ENCODE data around the gene DMGDH. TPM values are rescaled to one million over a fixed set of nuclear protein-coding genes. Genes with fewer than 3 reads are reported as not detected.

DMGDH gene
- total RNA-seq, 2 donors from 2014 or later, result 1.7 to 3.6 TPM

- intact Hi-C loops (cut with DNase I), result no loop called here
- DNase-seq (ENCODE audit: low spot score), result no peak
Measured at GRCh38 chr5:79075646-79076426, 6.4 kb upstream of the DMGDH start.

GRCh38 chr5:79074641-79075040, 5.2 kb upstream of the DMGDH start:
- DNase-seq (ENCODE audit: low spot score), result no peak
- intact Hi-C loops (cut with DNase I), result no loop called here

GRCh38 chr5:79070350-79070667, 835 bp upstream of the DMGDH start:
- DNase-seq (ENCODE audit: low spot score), result no peak

GRCh38 chr5:79062436-79062835, 7.0 kb downstream of the DMGDH start:
- DNase-seq (ENCODE audit: low spot score), result no peak
- intact Hi-C loops (cut with DNase I), result no loop called here

More at GRCh38 chr5:79070350-79070667, 835 bp upstream of the DMGDH start:
- intact Hi-C loops (cut with DNase I), result no loop called here

- intact Hi-C loops (cut with DNase I), result loop anchor here in 1 of 2 donors (2.0 kb wide), 1 partner anchor 29 kb away; no protein-coding TSS in a partner anchor
- DNase-seq (ENCODE audit: low spot score), result no peak
Measured at GRCh38 chr5:79059674-79060073, 9.8 kb downstream of the DMGDH start.

GRCh38 chr5:79056847-79057246, 12.6 kb downstream of the DMGDH start:
- intact Hi-C loops (cut with DNase I), result no loop called here
- DNase-seq (ENCODE audit: low spot score), result no peak

- no peak for DNase-seq (ENCODE audit: low spot score)
- intact Hi-C loops (cut with DNase I), result no loop called here
Measured at GRCh38 chr5:79055017-79055416, 14.5 kb downstream of the DMGDH start.

- DNase-seq (ENCODE audit: low spot score), result no peak
- intact Hi-C loops (cut with DNase I), result no loop called here
Measured at GRCh38 chr5:79053321-79053720, 16.2 kb downstream of the DMGDH start.

- intact Hi-C loops (cut with DNase I), result no loop called here
- no peak for DNase-seq (ENCODE audit: low spot score)
Measured at GRCh38 chr5:79050498-79050897, 19.0 kb downstream of the DMGDH start.

GRCh38 chr5:79048437-79048836, 21.0 kb downstream of the DMGDH start:
- intact Hi-C loops (cut with DNase I), result no loop called here
- no peak for DNase-seq (ENCODE audit: low spot score)

- intact Hi-C loops (cut with DNase I), result no loop called here
- no peak for DNase-seq (ENCODE audit: low spot score)
Measured at GRCh38 chr5:79047199-79047598, 22.3 kb downstream of the DMGDH start.

- no peak for DNase-seq (ENCODE audit: low spot score)
- intact Hi-C loops (cut with DNase I), result no loop called here
Measured at GRCh38 chr5:79042188-79042587, 27.3 kb downstream of the DMGDH start.

- DNase-seq (ENCODE audit: low spot score), result no peak
- intact Hi-C loops (cut with DNase I), result no loop called here
Measured at GRCh38 chr5:79036769-79037168, 32.7 kb downstream of the DMGDH start.

- intact Hi-C loops (cut with DNase I), result no loop called here
Measured at GRCh38 chr5:79035237-79035636, 34.2 kb downstream of the DMGDH start.

GRCh38 chr5:79032782-79033181, 36.7 kb downstream of the DMGDH start:
- intact Hi-C loops (cut with DNase I), result no loop called here
- no peak for DNase-seq (ENCODE audit: low spot score)

More at GRCh38 chr5:79035237-79035636, 34.2 kb downstream of the DMGDH start:
- DNase-seq (ENCODE audit: low spot score), result no peak

GRCh38 chr5:79032031-79032695, 37.3 kb downstream of the DMGDH start:
- intact Hi-C loops (cut with DNase I), result no loop called here
- no peak for DNase-seq (ENCODE audit: low spot score)

GRCh38 chr5:79031485-79031867, 38.0 kb downstream of the DMGDH start:
- no peak for DNase-seq (ENCODE audit: low spot score)
- intact Hi-C loops (cut with DNase I), result loop anchor here in 1 of 2 donors (2.0 kb wide), 1 partner anchor 27 kb away; no protein-coding TSS in a partner anchor

- intact Hi-C loops (cut with DNase I), result loop anchor here in 1 of 2 donors (2.0 kb wide), 1 partner anchor 28 kb away; no protein-coding TSS in a partner anchor
- DNase-seq (ENCODE audit: low spot score), result no peak
Measured at GRCh38 chr5:79030663-79031484, 38.6 kb downstream of the DMGDH start.

- peak; percentile 86 for DNase-seq (ENCODE audit: low spot score)
Measured at GRCh38 chr5:79025054-79025472, 44.4 kb downstream of the DMGDH start.

GRCh38 chr5:79023947-79024346, 45.5 kb downstream of the DMGDH start:
- DNase-seq (ENCODE audit: low spot score), result no peak
- intact Hi-C loops (cut with DNase I), result loop anchor here in 1 of 2 donors (10.0 kb wide), 1 partner anchor 441 kb away; no protein-coding TSS in a partner anchor

More at GRCh38 chr5:79025054-79025472, 44.4 kb downstream of the DMGDH start:
- intact Hi-C loops (cut with DNase I), result loop anchor here (5.0 to 10.0 kb wide), 3 partner anchors 102 to 440 kb away; no protein-coding TSS in a partner anchor

All from posterior vena cava (tissue), 2 donors.